ENCODE results near the gene MXI1.
"Not testable (repeated sequence)": the region's sequence is repeated elsewhere in the genome, so short reads cannot be mapped to it uniquely, and the experiment has no call there.

The MXI1 gene

DNA sequence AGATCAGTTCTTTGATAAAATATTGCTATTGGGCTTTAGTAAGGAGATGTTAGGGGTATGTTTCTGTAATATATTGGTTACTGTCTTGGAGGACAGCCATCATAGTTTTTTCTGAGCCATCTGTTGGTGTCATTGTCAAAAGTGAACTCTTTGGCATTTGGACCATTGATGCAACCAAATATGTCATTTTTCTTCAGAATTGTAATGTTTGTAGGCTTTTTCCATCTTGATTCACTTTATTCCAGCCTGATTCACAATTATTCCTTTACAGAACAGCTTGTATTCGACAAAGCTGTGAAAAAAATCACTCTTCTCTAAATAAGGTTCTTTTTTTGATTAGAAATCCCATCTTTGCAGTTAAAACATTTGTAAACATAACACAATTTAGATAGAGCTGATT lies 59.9 kb downstream of the MXI1 start:
- DNase-seq (ENCODE audit: low read depth), result no peak
- no peak overlapping the region for H3K4me3 ChIP-seq (replicated peaks; ENCODE audit: low read depth, low read length)
- TF ChIP-seq, protein P1, sequence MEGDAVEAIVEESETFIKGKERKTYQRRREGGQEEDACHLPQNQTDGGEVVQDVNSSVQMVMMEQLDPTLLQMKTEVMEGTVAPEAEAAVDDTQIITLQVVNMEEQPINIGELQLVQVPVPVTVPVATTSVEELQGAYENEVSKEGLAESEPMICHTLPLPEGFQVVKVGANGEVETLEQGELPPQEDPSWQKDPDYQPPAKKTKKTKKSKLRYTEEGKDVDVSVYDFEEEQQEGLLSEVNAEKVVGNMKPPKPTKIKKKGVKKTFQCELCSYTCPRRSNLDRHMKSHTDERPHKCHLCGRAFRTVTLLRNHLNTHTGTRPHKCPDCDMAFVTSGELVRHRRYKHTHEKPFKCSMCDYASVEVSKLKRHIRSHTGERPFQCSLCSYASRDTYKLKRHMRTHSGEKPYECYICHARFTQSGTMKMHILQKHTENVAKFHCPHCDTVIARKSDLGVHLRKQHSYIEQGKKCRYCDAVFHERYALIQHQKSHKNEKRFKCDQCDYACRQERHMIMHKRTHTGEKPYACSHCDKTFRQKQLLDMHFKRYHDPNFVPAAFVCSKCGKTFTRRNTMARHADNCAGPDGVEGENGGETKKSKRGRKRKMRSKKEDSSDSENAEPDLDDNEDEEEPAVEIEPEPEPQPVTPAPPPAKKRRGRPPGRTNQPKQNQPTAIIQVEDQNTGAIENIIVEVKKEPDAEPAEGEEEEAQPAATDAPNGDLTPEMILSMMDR (IDR thresholded peaks at IDR 0.05; ENCODE audit: low read length, missing control alignments), result no peak

DNA sequence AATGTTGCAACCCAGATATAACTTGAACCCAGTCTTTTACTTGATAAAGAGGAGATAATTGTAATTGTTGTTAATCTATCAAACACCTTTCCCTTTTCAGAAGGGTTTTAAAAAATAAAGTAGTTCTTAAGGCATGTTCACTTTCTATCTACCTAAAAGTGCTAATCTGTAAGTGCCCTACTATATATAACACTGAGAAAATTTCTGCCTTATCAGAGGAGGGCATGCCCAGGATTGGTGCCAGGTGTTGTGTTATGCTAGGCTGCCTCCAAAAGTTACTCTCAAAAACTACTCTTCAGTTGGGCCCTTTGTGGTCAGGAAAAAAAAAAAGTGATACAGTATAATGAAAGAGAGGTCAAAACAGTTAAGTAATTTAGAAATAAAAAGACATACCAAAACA lies 61.0 kb downstream of the MXI1 start:
- TF ChIP-seq, protein P1 (IDR thresholded peaks at IDR 0.05; ENCODE audit: low read length, missing control alignments), result no peak
- H3K4me3 ChIP-seq (replicated peaks; ENCODE audit: low read depth, low read length), result no peak overlapping the region
- DNase-seq (ENCODE audit: low read depth), result no peak

DNA sequence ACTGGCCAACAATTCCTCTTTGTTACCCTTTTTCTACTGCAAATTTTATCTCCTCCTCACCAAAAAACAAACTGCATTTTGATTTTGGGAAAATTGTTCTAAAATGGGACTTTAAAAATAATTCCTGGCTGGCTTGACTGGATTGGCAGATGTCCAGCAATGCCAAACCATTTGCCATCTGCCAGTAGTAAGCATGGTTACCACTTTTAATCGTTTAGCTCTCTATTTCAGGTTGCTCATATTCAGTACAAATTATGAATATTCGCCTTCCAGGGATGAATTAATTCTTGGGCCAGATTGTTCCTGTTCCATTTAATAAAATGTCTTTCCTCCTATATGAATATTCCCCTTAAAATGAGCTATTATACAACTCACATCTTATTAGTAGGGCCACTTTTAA lies 61.6 kb downstream of the MXI1 start:
- TF ChIP-seq, protein P1 (IDR thresholded peaks at IDR 0.05; ENCODE audit: low read length, missing control alignments), result no peak
- no peak for DNase-seq (ENCODE audit: low read depth)
- H3K4me3 ChIP-seq (replicated peaks; ENCODE audit: low read depth, low read length), result no peak overlapping the region

DNA sequence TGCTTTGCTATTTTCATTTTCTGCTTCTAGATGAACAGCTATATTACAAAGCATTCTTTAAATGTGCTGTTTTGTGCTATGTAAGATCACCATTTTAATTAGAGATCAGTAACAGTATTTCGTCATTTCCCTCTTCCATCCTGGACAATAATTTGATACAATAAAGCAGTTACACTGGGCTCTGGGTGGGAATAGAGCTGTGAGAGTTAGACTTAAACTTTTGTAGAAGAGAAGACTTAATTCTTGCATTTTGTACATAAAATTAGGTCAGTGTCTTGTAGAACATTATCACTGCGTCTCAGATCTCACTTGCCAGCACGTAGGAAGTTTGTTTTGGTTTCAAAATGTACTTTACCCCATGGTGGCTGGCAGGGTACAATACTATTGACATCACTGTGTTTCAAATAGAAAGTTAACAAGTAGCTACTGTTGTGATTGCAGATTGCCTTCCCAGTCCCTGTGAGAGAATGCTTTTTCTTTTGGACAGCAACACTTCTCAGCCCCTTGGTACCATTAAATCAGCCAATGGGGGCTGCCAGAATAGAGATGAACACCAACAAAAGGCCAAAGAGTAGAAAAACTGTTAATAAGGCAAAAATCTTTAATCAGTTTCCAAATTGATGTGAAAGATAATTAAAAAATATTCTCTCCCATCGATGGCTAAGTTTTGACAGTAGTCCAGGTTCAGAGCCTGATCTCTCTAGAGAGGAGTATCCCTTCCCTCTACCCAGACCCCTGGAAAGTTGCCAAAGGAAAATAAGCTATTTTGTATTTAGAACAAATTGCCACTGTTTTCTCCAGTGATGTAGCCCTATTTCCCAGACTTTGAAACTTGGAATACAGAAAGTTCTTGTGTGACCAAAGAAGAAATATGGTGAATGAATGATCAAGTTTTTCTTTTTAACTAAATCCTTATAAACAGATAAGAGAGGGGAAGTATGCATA lies 62.2 kb downstream of the MXI1 start:
- peak; percentile 56 for DNase-seq (ENCODE audit: low read depth)
- TF ChIP-seq, protein P1 (IDR thresholded peaks at IDR 0.05; ENCODE audit: low read length, missing control alignments), result no peak
- peak overlapping the region; percentile 21 for H3K4me3 ChIP-seq (replicated peaks; ENCODE audit: low read depth, low read length)

DNA sequence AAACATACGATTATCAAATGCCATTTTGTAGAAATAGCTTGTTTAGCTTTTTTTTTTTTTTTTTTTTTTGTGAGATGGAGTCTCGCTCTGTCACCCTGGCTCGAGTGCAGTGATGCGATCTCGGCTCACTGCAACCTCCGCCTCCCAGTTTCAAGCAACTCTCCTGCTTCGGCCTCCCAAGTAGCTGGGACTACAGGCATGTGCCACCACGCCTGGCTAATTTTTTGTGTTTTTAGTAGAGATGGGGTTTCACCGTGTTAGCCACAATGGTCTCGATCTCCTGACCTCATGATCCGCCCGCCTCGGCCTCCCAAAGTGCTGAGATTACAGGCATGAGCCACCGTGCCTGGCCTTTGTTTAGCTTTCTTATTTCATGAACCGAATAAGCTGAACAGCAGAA lies 65.6 kb downstream of the MXI1 start:
- H3K4me3 ChIP-seq (replicated peaks; ENCODE audit: low read depth, low read length); DNase-seq (ENCODE audit: low read depth): not testable (repeated sequence)

DNA sequence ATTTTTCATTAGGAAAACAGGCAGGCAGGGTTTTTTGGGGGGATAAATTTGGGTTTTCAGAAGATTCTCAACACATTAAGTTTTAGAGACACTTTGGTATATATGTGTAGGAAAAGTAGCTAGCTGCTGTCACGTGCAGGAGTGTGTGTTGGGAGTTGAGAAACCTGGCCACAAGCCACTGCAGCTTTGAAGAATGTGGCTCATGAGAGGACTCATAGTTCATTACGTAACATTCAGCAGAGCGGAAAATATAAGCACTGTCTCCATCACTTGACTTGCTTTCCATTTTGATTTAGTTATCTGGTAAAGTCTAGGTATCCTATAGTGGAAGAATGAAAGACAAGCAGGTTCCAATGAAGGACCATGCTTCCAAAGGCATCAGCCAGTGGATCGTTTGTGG lies 66.1 kb downstream of the MXI1 start:
- TF ChIP-seq, protein P1 (IDR thresholded peaks at IDR 0.05; ENCODE audit: low read length, missing control alignments), result no peak
- H3K4me3 ChIP-seq (replicated peaks; ENCODE audit: low read depth, low read length), result no peak overlapping the region
- peak; percentile 92 for DNase-seq (ENCODE audit: low read depth)

DNA sequence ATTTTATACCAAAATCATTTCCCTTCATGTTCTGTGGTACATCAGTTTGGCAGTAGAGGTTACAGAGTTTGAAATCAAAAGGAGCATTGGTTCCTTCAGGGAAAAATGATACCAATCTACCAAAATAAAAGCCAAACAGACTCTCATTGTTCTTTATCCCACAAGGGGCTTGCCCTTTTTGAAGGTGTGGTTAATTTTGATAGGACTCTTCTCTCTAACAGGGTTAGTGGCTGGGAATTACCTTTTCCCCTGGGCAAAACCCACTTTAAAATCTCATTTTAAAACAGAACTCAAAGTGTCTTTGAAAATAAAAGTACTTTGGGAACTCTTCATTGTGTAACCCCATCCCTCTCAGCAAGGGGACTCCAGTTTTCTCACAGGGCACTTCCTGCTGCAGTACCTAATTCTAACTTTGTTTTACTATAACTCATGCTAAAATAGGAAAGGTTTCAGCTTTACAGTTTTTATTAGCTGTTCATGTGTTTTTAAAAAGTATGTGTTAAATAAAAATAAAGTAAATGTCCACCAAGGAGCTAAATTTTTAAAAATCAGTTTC lies 66.7 kb downstream of the MXI1 start:
- no peak for DNase-seq (ENCODE audit: low read depth)
- H3K4me3 ChIP-seq (replicated peaks; ENCODE audit: low read depth, low read length), result no peak overlapping the region
- TF ChIP-seq, protein P1 (IDR thresholded peaks at IDR 0.05; ENCODE audit: low read length, missing control alignments), result no peak
